Ureter (tissue), 1 donor: ENCODE data around the gene LRRC3. TPM values are rescaled to one million over a fixed set of nuclear protein-coding genes. Genes with fewer than 3 reads are reported as not detected.

Source experiments
- DNase-seq: peaks from one replicate; pipeline ENCODE4 v3.0.0-alpha.2; 2020; ENCODE audit warnings: low spot score
- total RNA-seq: library from RNA; stranded (reverse); gene quantifications from one replicate; pipeline ENCODE4 v1.2.4, GENCODE V29; 2023
- donor health status: DM: yes; HTN: yes; CAD: no.

The LRRC3 gene
- total RNA-seq, 1 donor from 2014 or later: 3.8 TPM

DNA sequence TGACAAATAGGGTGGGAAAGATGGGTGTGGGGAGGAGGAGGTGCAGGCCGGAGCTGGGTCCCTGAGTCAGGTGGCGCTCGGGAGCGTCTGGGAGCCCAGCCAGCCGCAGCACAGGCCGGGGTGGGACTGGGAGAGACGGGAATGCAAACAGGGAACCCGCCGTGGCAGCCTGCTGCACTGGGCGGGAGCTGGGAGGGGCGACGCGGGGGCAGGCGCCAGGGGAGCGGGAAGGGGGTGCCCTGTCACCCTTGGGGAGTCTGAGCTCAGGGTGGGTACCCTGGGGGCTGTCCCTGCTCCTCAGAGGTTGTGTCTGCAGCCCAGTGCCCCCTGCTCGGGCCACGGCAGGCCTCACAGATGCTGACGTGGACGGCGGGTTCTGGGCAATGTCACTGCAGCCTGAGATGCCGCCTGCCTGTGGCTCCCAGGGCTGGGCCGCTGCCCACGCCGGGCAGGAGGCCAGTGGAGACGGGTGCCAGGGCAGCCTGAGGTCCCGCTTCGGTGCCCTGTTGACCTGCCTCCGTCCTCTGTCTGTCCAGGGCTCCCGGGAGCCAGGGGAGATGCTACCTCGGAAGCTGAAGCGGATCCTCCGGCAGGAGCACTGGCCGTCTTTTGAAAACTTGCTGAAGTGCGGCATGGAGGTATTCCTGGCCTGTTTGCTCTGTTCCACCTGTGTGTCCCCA is 16.6 kb upstream of the LRRC3 start:
- no peak for DNase-seq

- DNase-seq: no peak
Observed at GRCh38 chr21:44439211-44439600, 16.1 kb upstream of the LRRC3 start.

GRCh38 chr21:44440241-44441040 is 14.9 kb upstream of the LRRC3 start:
- DNase-seq: no peak

DNA sequence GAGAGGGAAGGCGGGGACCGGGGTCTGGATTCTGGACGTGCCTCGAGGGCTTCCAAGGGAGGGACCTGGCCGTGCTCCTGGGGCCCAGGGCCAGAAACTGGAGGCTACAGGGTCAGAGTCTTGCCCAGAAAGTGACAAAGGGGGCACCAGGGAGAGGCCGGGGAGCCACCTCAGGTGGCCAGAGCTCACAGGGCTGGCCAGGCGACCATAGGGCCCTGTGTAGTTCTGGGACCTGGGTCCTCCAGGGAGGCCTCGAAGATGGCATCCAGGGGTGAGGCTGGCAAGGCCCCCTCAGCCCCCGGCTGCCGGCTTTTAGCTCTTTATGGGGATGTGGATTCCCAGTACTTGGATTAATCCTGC is 14.3 kb upstream of the LRRC3 start:
- DNase-seq: no peak

GRCh38 chr21:44441581-44442265 is 13.6 kb upstream of the LRRC3 start:
- DNase-seq: no peak

- DNase-seq: no peak
Observed at GRCh38 chr21:44442266-44443125, 12.8 kb upstream of the LRRC3 start.

- no peak for DNase-seq
Observed at GRCh38 chr21:44443291-44443890, 11.9 kb upstream of the LRRC3 start.

DNA sequence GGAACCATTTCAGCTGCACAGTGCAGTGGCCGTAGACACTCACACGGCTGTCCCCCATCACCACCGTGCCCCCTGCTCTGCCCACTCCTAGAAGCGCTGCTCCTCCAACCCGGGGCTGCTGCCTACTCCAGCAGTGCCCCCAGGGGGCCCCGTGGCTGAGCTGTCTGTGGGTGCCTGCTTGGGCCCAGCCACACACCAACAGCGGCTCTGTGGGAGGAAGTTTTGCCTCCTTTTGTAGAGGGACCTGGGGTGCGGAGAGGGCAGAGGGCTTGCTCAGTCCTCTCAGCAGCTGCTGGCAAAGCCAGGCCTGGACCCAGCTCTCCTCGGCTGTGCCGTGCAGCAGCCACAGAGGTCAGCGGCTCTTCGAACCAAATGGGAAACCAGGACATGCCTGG is 11.4 kb upstream of the LRRC3 start:
- no peak for DNase-seq

DNA sequence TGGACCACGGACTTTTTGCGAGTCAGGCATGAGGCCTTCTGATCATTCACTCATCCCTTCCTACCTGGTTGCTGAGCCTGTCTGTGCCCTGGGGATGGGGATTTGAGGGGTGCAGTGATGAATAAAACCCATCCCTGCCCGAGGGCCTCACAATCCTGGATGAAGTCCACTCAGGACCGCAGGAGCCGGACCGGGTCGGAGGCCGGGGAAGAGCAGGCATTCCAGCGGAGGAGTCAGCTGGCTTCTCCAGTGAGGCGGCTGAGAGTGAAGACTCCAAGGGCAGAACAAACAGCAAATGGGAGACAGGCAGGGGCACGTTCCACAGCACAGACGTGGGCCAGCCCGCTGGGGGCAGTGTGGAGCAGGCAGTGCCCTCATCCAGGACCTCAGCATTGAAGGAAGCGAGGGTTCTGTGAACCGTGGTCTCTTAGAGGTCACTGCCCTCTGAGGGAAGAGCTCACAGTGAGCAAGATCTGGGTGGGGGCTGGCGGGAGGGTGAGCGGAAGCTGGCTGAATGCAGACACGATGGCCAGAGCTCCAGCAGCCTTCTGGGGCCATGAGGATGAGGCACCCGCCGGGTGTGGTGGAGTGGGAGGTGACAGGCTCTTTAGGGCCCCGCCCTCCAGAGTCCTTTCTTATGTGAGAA is 10.9 kb upstream of the LRRC3 start:
- no peak for DNase-seq

GRCh38 chr21:44445145-44445812 is 10.0 kb upstream of the LRRC3 start:
- no peak for DNase-seq

- no peak for DNase-seq
Observed at GRCh38 chr21:44448651-44449131, 6.6 kb upstream of the LRRC3 start.

- DNase-seq: no peak
Observed at GRCh38 chr21:44449473-44450363, 5.6 kb upstream of the LRRC3 start.

DNA sequence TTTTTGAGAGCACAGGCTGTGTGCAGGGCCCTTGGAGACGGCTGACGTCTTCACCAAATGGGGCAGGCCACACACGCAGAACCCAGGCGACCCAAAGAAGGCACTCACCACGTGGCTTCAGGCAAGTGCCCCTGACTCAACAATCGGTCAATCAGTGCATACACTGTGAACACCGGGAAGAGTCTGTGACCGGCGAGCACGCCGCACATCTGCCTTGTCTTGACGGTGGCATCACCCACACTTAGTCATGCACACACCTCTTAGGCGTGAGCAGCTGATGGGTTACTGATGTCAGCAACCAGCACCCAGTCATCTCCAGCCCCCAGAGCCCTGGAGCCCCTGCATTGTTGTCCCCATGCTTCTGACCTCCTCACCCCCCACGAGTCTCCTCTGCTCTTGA is 4.9 kb upstream of the LRRC3 start:
- DNase-seq: no peak

DNA sequence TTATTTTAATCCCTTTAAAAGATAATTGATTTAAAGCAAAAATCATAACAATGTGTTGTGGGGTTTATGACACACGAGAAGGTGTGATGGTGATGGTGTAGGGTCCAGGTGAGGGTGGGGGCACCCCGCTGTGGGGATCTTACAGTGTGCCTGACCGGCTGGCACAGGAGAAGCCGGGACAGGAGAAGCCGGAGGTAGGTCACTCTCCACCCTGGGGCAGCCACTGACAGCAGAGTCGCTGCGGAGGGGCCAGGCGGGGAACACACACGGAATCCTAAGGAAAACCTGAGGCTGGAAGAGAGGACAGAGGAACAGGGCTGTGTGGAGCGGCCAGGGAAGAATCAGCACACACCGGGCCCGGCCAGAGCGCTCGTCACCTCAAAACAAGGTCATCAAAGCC is 4.3 kb upstream of the LRRC3 start:
- no peak for DNase-seq

DNA sequence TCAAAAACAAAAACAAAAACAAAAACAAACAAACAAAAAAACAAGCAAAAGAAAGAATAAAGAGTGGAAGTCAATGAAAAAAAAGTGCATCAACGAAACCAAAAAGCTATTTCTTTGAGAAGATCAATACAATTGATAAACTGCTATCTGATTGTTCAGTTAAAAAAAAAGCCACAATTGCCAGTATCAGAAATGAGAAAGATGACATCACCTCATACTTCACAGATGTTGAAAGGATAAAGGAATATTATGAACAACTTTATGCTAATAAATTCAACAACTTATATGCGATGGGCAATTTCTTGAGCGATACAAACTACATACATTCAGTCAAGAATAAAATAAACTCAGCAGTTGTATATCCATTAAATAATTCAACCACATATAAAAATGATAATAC is 2.2 kb upstream of the LRRC3 start:
- DNase-seq: no peak

GRCh38 chr21:44454058-44454457 is 1.3 kb upstream of the LRRC3 start:
- no peak for DNase-seq

DNA sequence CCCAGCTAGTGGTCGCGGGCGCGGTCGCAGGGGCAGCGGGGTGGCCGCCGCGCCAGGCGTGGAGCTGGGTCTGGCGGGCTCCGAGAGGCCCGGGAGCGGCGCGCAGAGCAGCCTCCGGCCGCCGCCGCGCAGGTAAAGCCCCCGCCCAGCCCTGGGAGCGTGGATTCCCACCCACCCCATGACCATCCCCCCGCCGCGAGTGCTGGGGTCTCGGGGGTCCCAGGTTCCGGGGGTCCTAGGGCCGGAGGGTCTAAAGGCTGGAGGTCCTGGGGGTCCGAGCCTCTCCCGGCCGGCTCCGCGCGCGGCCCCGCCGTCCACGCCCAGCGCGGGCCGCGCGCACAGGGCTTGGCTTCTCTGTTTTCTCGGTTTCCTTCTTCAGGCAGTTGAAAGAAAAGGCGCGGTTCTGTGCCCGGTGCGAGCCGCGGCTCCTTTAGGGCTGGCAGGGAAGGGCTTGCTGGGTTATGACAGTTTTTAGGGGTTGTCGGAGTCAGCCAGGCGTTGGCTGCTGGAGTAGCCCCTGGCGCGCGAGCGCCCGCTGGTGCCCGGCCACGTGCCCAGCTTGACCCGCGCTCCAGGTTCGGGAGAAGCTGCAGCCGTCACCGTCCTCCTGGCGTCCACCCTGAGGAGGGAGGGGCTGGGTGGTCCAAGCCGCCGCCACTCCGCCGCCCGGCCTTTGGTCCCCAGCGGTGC is 359 bp downstream of the LRRC3 start:
- DNase-seq: no peak

- DNase-seq: no peak
Observed at GRCh38 chr21:44456214-44456914, 1.1 kb downstream of the LRRC3 start.
